GM18498 (cell line): ENCODE measurements around the gene TDRD7.
"Not testable (repeated sequence)": the region's sequence is repeated elsewhere in the genome, so short reads cannot be mapped to it uniquely, and the experiment has no call there.

Experiments
- ATAC-seq: cut with Tn5 transposase; IDR thresholded peaks from one replicate; pipeline ENCODE4 v1.9.1; 2021; ENCODE audit warnings: mild to moderate bottlenecking, moderate library complexity; ENCODE audit not compliant: unreplicated experiment

Gene TDRD7

DNA sequence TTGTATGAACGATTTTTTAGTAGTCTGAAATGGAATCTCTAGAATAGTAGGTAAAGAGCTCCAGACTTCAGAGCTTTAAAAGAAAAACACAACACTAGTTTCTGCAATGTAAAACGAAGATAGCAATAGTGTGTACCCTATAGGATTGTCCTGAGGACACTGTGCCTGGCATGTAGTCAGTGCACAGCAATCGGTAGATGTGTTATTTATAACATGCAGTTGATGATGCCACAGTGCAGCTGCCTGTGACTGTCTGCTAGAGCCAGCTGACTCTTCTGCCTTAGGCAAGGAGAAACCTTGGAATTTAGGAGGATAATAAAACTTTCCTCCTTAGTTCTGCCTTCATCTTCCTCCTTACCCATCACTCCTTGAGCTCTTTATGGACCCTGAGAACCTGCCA, 61.8 kb downstream of the TDRD7 start:
- ATAC-seq: no peak

GRCh38 chr9:97474372-97474925, 62.6 kb downstream of the TDRD7 start:
- ATAC-seq: no peak

DNA sequence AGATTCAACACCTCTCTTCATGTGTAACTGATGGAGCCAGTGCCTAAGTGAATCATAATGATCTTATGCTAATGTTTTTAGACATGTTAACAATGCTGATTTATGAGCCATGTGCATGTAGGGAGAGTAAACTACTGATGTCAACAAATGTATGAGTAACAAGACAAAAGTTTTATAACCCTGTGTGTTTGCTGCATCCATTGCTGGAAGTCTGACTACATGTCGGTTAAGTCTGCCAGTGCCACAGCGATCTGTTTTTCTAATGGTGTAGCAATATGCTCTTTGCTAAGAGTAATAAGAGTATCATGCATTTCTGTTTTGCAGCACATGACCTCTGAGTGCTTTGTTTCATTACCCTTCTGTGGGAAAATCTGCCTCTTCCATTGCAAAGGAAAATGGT, 63.2 kb downstream of the TDRD7 start:
- ATAC-seq: no peak

DNA sequence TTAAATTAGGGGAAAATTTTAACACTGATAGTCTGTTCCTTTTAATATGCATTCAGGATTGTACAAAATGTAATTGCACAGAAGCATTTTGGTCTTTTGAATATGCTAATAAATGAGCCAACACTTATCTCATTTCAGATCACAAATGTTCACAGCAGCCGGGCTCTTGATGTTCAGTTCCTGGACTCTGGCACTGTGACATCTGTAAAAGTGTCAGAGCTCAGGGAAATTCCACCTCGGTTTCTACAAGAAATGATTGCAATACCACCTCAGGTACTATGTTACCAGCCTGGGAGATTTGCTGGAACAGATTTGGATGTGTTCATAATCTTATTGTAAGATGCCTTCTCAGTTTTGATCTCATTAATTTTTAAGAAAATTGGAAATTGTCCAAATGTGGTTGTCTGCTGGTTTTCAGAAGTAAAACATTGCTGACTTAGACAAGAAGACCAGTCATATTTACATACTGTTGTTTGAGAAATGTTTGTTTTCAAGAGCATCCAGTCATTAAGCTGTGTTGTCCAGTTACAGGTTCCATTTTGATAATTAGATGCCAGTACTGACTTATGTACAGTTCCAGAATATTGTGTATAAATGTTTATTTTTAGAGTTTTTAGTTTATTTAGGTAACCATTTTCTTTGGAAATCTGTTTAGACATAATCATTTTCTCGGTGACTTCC, 66.5 kb downstream of the TDRD7 start:
- no peak for ATAC-seq

- ATAC-seq: no peak
Observed at GRCh38 chr9:97479496-97480159, 67.7 kb downstream of the TDRD7 start.

- no peak for ATAC-seq
Observed at GRCh38 chr9:97480174-97480573, 68.3 kb downstream of the TDRD7 start.

GRCh38 chr9:97480749-97481148, 68.9 kb downstream of the TDRD7 start:
- ATAC-seq: no peak

DNA sequence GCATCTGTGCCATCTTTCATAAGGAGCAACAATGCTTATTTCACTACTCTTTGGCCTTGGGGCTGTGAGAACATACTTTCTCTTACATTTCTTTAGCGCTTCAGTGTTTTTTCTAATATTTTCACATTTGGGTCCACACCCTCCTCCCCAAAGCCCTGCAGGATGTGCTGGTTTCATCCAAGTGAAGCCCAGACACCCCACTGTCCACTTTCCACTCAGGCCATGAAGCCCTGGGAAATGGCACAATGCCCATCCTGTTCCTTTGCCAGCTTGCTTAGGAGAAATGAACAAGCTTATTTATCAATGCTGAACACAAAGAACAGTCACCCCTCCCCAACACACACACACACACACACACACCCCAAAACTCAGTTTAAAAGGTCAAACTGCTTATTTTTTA, 72.2 kb downstream of the TDRD7 start:
- ATAC-seq: no peak

DNA sequence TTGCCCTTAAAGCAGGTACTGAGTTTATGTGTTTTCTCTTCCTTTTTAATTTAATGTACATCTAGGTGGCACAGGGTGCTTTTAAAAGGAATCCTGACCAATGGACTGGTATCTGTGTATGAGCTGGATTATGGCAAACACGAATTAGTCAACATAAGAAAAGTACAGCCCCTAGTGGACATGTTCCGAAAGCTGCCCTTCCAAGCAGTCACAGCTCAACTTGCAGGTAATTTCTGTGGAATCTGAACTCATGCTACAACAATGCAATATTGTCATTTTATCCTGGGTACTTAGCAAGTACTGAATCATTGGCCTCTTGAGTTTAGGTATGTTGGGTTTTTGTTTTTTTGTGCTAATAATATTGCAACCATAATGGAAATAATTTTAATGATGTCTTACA, 75.2 kb downstream of the TDRD7 start:
- ATAC-seq: no peak

- ATAC-seq: no peak
Observed at GRCh38 chr9:97487861-97488260, 76.0 kb downstream of the TDRD7 start.

DNA sequence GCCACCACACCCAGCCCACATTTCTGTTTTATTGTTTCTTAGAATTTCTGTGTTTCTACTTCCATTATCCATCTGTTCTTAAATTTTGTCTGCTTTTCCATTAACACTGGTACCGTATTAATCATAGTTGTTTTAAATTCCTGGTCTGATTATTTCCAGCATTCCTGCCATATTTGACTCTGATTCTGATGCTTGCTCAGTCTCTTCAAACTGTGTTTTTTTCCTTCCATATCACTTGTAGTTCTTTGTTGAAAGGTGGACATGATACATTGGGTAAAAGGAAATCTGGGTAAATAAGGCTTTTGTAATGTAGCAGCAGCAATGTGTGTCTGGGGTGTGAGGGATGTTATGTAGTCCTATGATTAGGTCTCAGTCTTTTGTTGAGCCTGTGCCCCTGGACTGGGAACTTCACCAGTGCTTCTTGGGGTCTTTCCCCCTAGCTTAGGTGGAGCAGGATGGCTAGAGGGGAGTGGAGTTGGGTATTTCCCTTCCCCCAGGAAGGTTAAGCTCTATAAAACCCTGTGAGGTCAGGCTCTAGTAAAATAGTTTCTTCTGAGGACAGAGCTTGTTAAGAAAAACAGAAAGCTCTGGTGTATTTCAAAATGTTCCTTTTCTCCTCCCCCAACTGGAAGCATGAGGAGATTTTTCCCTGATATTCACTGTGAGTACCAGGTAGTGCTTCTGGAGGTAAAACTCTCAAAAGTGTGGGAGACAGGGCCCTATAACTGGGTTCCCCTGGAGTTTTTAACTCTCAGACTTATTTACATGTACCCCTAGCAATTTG, 79.5 kb downstream of the TDRD7 start:
- no peak for ATAC-seq

DNA sequence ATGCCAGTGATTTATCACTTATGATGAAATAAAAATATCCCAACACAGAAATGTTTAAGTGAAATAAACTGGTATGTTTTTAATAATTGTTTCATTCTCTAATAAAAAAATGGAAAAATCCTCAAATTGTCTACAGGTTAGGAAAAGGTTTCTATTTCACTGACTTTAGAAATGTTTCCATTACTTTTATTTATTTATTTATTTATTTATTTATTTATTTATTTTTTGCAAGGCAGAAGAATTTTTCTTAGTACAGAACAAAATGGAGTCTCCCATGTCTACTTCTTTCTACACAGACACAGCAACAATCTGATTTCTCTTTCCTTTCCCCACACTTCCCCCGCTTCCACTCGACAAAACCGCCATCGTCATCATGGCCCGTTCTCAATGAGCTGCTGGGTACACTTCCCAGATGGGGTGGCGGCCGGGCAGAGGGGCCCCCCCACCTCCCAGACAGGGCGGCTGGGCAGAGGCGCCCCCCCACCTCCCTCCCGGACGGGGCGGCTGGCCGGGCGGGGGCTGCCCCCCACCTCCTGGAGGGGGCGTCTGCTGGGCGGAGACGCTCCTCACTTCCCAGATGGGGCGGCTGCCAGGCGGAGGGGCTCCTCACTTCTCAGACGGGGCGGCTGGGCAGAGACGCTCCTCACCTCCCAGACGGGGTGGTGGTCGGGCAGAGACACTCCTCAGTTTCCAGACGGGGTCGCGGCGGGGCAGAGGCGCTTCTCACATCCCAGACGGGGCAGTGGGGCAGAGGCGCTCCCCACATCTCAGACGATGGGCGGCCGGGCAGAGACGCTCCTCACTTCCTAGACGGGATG, 85.9 kb downstream of the TDRD7 start:
- not testable (repeated sequence) for ATAC-seq

GRCh38 chr9:97498846-97499245, 87.0 kb downstream of the TDRD7 start:
- ATAC-seq: not testable (repeated sequence)

DNA sequence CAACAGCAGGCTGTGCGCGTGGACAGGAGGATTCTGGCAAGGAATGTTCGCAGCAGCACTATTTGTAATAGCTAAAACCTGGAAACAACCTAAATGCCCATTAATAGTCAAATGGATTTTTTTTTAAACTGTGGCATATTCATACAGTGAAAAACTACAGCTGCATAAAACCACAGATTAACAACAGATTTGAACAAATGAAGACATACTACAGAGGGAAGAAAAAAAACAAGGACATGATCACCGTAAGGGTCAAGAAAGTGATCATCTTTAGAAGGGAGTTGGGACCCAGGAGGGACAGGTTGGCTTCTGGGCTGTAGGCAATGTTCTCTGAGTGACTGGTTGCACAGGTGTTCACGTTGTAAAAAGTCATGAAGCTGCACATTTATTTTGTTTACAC, 88.4 kb downstream of the TDRD7 start:
- no peak for ATAC-seq

DNA sequence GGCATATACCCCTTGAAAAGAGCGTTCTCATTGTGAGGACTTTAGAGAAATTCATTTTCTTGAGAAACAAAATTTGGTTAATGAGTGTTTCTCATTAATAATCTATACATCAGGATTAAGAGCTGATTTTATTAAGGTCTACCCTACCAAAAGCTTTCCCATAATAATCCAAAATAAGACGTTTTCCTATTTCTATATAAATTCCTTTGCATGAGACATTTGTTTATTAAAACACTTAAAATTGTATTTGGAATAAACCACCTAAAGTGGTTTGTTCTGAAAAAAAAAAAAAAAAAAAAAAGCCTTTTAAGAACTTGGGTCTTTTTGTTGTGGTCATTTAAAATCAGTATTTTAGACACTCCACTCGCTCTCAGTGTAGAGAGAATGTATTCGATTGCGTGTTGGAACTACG, 88.9 kb downstream of the TDRD7 start:
- ATAC-seq: no peak

GRCh38 chr9:97501177-97501971, 89.5 kb downstream of the TDRD7 start, which contains the start of gene TMOD1:
TMOD1 (plus strand) TSS chr9:97501666; CDS start chr9:97524189, 22,523 bp downstream.
- ATAC-seq: peak; percentile 68

DNA sequence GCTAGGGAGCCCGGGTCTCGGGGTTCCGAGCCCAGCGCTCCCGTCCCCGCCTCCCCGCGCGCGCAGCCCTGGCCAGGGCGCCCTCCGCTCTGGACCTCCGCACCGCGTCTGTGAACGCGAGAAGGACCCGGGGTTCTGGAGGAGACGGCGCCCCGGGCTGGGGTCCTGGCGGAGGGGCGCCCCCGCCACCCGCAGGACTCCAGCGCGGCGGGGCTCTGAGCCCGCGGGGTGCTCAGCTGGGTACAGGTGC, 90.0 kb downstream of the TDRD7 start:
- ATAC-seq: peak; percentile 40

DNA sequence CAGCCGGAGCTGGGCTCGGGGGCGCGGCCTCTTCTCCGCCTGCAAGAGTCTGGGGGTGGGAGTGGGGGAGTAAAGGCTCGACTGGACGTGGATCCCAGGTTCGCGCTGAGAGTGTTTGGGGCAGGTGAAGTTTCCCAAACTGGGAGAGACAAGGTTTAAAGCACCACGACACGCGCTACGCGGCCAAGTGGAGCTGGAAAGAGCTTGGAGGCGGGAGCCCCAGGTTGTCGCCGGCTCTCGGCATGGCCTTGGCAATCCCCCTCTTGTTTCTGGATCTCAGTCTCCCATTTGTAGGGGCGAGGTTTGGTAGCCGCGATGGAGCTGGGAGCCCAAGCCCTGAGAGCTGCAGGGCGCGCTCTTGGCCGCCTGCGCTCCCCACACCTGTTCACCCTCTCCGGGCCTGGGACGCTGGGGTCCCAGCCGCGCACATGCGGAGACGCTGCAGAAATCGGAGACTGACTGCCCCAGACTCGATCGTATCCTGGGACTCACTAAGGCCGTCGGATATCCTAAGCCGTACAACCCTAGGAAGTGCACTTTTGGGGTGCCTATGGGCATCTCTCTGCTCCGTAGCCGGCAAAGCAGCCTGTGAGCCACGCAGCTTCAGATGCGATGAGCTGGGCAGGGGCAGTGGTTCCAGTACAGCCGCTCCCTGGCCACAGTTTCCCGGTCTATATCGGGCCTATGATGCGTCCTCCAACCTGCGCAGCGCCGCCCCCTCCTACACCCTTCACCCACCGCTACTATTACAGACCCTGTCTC, 90.5 kb downstream of the TDRD7 start:
- ATAC-seq: no peak
